Measurements from ENCODE around the gene PCYT1A. TPM values are rescaled to one million over a fixed set of nuclear protein-coding genes. Genes with fewer than 3 reads are reported as not detected.

PCYT1A gene
- total RNA-seq, 2 donors from 2014 or later = 99.7 to 129 TPM

Other genes with a start within 250 kb of the PCYT1A start
- gene TFRC, start 205.6 kb downstream of the PCYT1A start, total RNA-seq = 100 to 1,000 TPM; 395 to 476 TPM
- gene ZDHHC19, start 76.3 kb downstream of the PCYT1A start, total RNA-seq = 1 to 10 TPM in 1 of 2 donors, not detected in 1; 1.0 TPM
- not detected for gene SLC51A, start 71.2 kb downstream of the PCYT1A start, total RNA-seq
- 10 to 100 TPM; 10.1 to 12.7 TPM for gene DYNLT2B, start 30.5 kb upstream of the PCYT1A start, total RNA-seq
- under 1 TPM in 1 of 2 donors, not detected in 1; 0.81 TPM for gene TM4SF19, start 50.7 kb upstream of the PCYT1A start, total RNA-seq
- gene UBXN7, start 144.7 kb upstream of the PCYT1A start, total RNA-seq = 10 to 100 TPM; 51.4 to 53.2 TPM
- 10 to 100 TPM; 22.2 to 29.9 TPM for gene RNF168, start 216.0 kb upstream of the PCYT1A start, total RNA-seq
- not detected for gene SMCO1, start 227.6 kb upstream of the PCYT1A start, total RNA-seq